Brain microvascular endothelial cell (primary cell): ENCODE measurements around the gene ARHGAP26.

Experiments used
- DNase-seq: peaks from one replicate; pipeline ENCODE4 v3.0.0-alpha.2; 2020
- H3K27ac ChIP-seq: fragments of 250-450 bp; sonication (Bioruptor Pico); 2 replicates; pipeline ENCODE4 v1.5.1; 2020; ENCODE audit warnings: mild to moderate bottlenecking, moderate library complexity
- H3K27me3 ChIP-seq: fragments of 250-450 bp; sonication (Bioruptor Pico); replicated peaks from 2 replicates; pipeline ENCODE4 v1.5.1; 2020; ENCODE audit warnings: mild to moderate bottlenecking
- H3K36me3 ChIP-seq: fragments of 250-450 bp; sonication (Bioruptor Pico); replicated peaks from 2 replicates; pipeline ENCODE4 v1.5.1; 2020; ENCODE audit warnings: mild to moderate bottlenecking
- H3K4me3 ChIP-seq: 2 replicates; pipeline ENCODE4 v1.5.1; 2011; ENCODE audit warnings: low read depth, mild to moderate bottlenecking, control low read depth, low read length, moderate library complexity
- in situ Hi-C: cut with HindIII; loops from 2 replicates; pipeline ENCODE4 v1.10.0; 2017; ENCODE audit warnings: low sequenced_read_pairs, low pct_ligation_motif_present
- TF ChIP-seq, protein P1 (sequence below): IDR thresholded peaks from 2 replicates; pipeline ENCODE4 v1.5.1; 2011; ENCODE audit warnings: low read depth, mild to moderate bottlenecking, moderate library complexity, low read length, control low read depth, inconsistent platforms; ENCODE audit errors: missing control alignments

The ARHGAP26 gene

GRCh38 chr5:143026380-143026779 is 256.2 kb downstream of the ARHGAP26 start:
- Histone ChIP-seq H3K36me3 (no peaks in the 10 kb centered on the region), H3K4me3 (no peak overlapping the region), H3K27me3 (no peaks in the 10 kb centered on the region), H3K27ac (no peak overlapping the region)
- TF ChIP-seq, protein P1, sequence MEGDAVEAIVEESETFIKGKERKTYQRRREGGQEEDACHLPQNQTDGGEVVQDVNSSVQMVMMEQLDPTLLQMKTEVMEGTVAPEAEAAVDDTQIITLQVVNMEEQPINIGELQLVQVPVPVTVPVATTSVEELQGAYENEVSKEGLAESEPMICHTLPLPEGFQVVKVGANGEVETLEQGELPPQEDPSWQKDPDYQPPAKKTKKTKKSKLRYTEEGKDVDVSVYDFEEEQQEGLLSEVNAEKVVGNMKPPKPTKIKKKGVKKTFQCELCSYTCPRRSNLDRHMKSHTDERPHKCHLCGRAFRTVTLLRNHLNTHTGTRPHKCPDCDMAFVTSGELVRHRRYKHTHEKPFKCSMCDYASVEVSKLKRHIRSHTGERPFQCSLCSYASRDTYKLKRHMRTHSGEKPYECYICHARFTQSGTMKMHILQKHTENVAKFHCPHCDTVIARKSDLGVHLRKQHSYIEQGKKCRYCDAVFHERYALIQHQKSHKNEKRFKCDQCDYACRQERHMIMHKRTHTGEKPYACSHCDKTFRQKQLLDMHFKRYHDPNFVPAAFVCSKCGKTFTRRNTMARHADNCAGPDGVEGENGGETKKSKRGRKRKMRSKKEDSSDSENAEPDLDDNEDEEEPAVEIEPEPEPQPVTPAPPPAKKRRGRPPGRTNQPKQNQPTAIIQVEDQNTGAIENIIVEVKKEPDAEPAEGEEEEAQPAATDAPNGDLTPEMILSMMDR = no peak
- in situ Hi-C loops = no loop called here
- DNase-seq = no peak

GRCh38 chr5:143029293-143029692 is 259.1 kb downstream of the ARHGAP26 start:
- Histone ChIP-seq H3K4me3 (no peak overlapping the region), H3K27me3 (no peaks in the 10 kb centered on the region), H3K27ac (no peak overlapping the region), H3K36me3 (no peaks in the 10 kb centered on the region)
- no peak for DNase-seq
- in situ Hi-C loops = no loop called here
- TF ChIP-seq, protein P1 = no peak

GRCh38 chr5:143030349-143030748 is 260.2 kb downstream of the ARHGAP26 start:
- DNase-seq = no peak
- no peak overlapping the region for H3K4me3 ChIP-seq
- no peaks in the 10 kb centered on the region for H3K36me3 ChIP-seq
- H3K27me3 ChIP-seq = no peaks in the 10 kb centered on the region
- TF ChIP-seq, protein P1 = no peak
- in situ Hi-C loops = no loop called here
- no peak overlapping the region for H3K27ac ChIP-seq

DNA sequence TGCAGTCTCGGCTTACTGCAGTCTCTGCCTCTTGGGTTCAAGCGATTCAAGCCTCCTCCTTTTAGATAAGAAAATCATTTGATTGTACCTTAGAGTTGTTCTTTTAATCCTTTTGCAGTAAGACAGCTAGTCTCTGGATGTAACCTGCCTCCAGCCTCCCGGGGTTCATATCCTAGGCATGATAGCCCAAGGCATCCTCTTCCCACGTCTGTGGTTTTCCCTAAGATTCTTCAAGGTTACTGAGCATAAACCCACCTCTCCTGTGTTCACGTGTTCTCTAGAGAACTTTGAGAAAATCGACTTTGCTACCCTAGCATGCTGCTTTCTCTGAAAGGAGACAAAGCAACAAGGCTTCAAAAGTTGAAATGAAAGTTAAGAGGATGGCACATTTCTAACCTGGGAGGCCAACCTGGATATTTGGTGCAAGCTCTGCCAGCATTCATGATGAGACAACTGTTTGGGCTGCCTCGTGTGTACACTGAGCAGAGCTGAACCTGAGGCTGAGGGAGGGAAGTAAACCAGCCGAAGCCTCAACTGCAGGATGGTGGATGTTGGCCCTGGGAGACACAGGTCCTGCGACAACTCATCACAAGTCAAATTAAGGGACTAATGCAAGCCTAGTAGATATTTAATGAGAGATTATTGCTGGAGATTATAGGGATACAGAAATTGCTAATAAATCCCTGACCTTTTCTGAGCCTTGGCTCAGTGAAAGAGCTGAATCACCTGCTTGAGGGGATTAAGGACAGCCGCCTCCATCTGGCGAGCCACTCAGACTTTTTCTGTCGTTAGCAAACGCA is 261.8 kb downstream of the ARHGAP26 start:
- DNase-seq = no peak
- TF ChIP-seq, protein P1 = no peak
- no peaks in the 10 kb centered on the region for H3K27me3 ChIP-seq
- H3K27ac ChIP-seq = no peak overlapping the region
- in situ Hi-C loops = no loop called here
- H3K36me3 ChIP-seq = no peaks in the 10 kb centered on the region
- no peak overlapping the region for H3K4me3 ChIP-seq

DNA sequence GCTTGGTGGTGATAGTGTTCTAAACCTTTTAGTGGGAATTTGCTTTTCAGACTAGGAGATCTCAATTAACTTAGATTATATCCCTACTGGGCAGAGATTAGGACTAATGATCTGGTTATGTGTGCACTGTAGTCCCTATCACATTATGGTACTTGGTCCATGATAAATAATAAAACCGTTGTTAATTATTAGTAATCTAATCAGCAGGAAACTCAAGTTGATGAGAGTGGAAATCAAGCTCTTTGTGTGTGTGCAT is 262.3 kb downstream of the ARHGAP26 start:
- H3K27me3 ChIP-seq = no peaks in the 10 kb centered on the region
- H3K27ac ChIP-seq = no peak overlapping the region
- DNase-seq = no peak
- in situ Hi-C loops = no loop called here
- TF ChIP-seq, protein P1 = no peak
- H3K36me3 ChIP-seq = no peaks in the 10 kb centered on the region
- H3K4me3 ChIP-seq = no peak overlapping the region
